GM19238 (cell line): ENCODE data around the gene GMPR2.
"Not testable (repeated sequence)": the region's sequence is repeated elsewhere in the genome, so short reads cannot be mapped to it uniquely, and the experiment has no call there.

Experiments used
- DNase-seq: peaks from one replicate; pipeline ENCODE4 v3.0.0; 2011; ENCODE audit warnings: low spot score; ENCODE audit not compliant: insufficient read length

The GMPR2 gene

DNA sequence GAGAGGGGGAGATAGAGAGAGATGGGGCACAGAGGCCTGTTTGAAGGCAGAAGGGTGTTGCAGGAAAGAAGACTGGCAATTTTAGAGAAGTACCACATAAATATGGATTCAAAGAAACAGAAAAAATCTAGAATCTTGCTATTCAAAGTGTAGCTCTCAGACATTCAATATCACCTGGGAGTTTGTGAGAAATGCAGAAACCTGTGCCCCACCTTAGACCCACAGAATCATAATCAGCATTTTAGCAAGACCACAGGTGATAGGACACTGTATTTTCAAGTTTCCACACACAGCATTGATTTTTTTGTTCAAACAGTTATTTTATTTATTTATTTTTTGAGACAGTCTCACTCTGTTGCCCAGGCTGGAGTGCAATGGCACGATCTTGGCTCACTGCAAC, 3.8 kb upstream of the GMPR2 start:
- DNase-seq, result no peak

DNA sequence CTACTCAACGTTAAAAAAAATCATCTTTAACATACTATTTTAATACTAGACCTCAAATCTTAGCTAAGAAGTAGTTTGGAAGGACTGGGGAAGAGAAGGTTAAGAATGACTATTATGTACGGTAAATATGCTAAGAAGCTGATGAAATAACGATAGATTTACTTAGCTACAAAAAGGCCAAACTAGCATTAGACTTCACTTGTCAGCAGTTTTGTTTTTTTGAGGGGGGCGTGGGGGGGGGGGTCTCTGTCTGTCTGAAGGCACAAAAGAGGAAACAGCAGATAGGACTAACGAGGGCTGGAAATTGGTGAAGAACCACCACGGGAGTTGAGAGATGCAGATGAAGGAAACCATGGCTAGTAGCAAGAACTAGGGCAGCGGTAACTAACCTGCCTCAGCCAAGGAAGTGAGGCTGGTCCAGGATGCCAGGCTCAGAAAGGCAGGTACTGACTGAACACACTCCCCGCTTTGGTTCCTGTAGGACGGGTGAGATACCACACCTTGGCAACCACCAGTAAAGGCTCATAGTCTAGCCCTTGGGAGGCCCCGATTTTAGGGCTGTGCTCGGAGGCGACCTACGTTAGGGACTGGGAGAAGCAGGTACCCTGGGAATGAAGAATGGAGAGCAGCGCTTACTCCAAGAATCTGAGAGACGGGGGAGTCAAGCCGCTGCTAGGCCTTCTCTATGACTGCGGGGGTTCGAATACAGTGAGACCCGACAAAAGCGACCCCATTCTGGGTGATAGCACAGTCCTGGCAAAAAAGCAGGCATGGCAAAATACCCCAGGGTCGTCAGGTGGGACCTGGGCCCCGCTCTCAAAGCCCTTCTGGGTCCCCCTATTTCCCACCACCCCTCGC, 1.2 kb upstream of the GMPR2 start:
- no peak for DNase-seq

DNA sequence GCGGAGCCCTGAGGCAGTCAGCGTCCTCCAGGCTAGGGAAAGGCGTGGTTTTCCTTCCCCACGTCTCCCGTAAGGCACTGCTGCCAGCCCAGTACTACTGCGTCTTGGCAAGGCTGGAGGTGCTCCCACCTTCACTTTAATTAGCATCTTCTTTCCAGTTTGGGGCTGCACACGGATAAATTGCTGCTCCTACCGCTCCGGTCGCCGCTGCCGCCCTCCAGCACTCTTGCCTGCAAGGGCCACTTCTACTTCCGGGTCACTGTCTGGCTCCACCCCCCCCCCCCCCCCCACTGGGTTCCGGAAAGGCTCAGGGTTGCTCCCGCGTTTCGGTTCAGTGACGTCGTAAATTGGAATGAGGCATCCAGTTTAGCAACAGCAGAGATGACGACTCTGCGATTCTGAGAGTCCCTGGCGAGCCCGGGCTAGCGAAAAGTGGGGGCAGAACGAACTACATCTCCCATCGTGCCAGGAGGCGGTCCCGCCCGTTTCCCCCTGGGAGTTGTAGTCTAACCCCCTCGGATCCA, 546 bp upstream of the GMPR2 start, which contains the start of gene NEDD8:
TSS of gene NEDD8 (minus strand) at position 247 of the 524 bp plus-strand sequence. CDS start at position 147, 100 bp downstream.
- DNase-seq, result peak; percentile 76

DNA sequence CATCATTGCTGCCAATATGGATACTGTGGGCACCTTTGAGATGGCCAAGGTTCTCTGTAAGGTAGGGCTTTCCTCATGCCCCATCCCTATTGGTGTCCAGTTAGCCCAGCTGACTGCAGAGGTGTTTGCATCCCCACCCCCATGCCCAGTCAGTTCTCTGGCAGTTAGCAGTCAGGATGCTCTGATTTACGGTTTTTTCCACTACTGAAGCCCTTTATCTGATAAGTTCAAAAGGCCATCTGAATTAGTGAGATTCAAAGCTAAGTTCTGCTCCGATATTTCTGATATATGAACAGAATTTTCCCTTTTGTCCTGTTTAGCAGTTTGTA, 773 bp downstream of the GMPR2 start:
- no peak for DNase-seq

DNA sequence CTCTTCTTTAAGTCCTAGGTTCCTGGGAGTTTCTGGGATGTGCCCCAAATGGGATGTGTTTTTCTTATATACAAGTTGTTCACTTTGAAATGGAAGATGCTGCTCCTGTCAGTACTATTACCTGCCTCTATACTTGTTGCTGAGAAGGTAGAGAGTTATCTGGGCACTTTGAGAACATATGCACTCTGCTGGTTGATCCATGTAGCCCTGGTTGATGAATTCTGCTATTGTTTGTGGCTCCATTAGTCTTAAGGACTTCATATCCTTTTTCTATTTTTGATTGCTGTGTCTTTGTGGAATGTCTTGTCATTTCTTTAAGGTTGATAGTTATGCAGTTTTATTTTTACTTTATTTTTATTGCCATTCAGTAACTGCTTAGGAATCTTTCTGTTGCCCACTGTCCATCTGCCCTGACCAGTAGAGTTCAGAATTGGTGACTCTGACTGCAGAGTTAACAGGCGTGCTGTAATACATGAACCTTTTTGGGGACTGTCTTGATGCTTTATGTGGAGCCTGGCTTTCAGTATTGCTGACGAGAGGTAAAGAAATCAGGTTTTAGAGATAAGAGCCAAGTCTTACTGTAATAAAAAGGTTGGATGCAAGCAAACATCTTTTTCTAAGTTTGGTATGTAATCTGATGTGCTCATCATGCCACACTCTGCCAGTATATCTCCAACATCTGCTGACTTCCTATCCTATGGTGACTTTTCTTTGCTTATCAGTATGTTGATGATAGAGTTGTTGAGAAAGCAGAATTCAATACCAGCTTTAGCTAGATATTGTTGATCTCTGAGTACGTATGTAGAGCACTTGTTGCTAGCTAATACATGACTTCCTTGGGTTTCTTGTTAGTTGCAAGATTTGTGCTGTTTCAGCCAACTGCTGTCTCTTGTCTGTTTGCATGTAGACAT, 1.6 kb downstream of the GMPR2 start:
- no peak for DNase-seq

DNA sequence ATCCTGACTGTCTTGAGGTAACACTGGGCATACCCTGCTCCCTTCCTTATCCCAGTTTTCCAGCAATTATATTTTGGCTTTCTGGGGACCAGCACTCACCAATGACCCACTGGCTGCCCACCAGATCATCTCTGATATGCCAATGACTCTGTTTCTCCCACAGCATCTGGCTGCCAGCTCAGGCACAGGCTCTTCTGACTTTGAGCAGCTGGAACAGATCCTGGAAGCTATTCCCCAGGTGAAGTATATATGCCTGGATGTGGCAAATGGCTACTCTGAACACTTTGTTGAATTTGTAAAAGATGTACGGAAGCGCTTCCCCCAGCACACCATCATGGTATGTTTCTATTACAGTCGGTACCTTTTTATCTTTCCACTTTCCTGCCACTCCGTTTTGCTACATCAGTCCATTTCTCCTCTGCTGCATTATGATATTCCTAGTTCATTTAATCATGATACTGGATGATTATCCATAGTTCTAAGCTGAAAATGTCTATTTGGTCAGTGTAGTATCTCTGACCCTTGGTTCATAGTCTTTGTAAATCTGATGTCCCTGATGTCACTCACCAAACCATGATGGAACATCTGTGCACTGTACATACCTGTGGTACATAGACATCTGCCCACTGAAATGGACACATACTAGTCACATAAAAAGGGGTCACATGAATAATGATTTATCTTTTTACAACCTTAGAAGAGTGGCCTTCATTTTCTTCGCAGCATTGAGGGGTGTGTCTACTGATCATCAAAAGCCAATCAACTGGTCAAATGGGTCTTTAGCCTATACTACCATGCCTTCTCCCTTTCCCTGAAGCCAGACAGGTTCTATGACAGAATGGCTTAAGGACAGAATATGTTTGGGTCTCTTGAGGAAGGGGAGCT, 3.3 kb downstream of the GMPR2 start:
- DNase-seq, result no peak

DNA sequence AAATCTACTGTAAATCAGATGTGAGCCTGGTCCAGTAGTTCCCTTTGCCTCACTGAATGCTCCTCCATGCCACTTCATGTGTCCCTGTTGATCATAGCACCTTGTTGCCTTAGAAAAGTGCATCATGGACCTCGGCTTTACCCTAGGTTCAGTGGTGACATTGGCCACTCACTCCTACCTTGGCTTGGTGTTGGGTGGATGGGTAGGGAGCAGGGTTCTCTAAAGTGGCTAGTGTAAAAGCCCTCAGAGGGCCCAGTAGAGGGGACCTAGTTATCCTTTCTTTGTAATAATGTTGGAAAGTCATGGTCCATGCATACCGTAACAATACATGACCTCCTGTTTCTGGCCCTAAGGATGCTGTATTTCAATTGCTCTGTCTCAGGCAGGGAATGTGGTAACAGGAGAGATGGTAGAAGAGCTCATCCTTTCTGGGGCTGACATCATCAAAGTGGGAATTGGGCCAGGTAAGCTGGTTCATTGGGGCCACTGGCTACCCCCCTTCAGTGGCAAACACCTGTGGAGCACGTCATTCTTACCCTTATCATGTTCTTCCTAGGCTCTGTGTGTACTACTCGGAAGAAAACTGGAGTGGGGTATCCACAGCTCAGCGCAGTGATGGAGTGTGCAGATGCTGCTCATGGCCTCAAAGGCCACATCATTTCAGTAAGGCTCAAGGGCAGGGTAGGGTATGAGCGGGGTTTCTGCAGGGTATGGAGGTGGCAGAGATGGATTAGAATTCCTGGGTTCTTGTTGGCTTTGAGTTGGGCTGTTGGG, 4.1 kb downstream of the GMPR2 start:
- DNase-seq, result no peak

DNA sequence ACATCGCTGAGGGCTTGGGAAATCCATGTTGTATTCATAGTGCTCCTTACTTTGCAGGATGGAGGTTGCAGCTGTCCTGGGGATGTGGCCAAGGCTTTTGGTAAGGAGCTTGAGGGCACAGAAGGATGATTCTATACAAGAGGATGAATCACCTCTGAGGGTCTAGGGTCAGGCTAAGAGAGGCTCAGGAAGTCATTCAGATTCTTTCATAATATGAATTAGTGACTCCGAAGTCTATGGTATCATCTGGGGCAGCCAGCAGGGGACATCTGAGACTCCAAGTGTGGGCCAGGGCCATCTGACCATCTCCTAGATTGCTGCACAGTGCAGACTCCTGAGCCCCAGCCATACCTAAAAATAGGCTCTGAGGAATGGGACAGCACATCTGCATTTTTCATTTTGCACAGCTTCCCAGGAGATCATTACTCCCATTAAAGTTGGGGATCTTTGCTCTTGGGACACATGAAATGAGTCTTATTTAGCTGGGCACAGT, 4.8 kb downstream of the GMPR2 start:
- DNase-seq, result no peak

DNA sequence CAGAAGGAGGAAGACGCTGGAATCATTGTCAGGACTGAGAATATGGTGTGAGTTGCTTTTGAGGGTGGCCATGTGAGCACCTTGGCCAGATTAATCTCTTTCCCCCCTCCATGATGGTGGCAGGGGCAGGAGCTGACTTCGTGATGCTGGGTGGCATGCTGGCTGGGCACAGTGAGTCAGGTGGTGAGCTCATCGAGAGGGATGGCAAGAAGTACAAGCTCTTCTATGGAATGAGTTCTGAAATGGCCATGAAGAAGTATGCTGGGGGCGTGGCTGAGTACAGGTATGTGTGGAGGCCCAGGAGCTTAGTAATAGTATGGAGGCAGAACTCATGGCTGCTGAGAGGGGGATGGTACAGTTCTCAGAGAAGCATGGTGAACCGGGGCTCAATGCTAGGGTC, 5.4 kb downstream of the GMPR2 start:
- DNase-seq, result no peak

DNA sequence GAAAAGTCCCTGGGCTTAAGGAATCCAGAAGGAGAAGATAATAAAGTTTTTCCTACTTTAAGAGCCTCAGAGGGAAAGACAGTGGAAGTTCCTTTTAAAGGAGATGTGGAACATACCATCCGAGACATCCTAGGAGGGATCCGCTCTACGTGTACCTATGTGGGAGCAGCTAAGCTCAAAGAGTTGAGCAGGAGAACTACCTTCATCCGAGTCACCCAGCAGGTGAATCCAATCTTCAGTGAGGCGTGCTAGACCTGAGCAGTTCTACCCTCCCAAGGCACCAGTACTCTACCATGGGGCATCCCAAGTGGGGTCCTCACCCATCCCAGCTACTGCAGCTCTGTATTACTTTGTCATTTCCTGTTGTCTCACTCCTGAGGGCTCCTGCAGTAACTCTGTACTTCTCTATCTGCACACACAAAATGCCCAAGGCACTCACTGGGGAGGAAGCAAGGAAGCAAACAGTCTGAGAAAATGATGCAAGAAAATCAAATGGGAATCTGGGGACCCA, 5.9 kb downstream of the GMPR2 start:
- DNase-seq, result no peak

DNA sequence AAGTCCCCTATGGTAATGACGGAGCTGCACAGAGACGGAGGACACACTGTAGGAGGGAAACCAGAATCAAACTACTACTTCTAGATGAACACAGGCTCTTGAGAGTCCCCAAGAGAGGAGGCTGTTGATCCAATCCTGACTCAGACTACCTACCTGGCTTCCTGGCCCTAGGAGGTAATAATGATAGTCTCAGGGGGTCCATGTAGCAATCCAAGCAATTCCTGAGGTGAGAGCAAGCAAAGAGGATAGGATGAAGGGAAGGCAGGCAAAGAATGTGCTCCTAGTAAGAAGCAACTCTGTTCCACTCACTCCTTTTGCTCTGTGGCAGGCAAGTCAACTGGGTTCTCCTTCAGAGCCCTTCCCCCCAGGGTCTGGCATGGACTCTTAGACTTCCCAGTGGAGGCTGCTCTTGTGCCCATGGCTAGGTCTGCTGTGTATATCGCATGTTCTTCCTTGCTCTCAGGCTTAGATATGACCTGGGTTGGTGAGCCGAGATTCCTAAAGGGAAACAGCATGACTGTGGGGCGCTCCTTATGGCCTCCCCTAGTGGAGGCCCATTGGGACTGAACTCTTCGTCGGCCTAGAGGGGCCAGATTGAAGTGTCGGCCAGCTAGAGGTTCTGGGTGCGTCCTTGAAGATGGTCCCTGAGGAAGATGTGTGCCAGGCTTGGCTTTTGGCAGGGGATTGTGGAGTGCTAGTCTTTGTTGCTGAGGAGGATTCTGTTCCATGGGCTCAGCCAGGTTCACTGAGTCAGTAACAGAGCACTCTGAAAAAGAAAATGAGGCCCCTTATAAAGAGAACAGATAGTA, 7.6 kb downstream of the GMPR2 start:
- DNase-seq, result no peak

DNA sequence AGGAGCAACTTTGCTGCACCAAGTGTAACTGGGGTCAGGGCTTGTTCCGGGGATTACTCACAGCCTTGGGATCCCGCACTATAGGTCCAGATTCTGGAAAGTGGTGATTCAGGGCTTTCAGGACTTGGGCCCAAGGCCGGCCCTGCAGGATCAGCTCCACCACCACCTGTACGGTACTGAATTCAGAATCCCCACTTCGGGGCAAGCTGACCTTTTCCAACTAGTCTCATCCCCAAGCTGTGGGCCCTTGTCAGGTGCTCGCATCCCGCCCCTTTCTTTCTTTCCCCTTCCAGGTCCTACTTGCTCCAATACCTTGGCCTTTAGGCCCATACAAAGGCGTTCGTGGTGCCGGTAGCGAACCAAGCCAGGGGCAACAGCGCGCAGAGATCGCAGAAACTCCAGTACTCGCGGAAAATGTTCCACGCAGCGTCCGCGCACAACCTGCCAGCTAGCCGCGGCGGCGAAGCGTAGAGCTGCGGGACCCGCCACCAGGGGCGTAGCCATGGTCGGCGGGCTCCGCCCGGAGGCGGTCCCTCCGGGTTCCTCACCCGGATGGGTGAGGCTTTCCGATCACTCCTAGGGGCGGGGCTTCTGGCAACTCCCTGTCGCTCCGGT, 9.2 kb downstream of the GMPR2 start:
- DNase-seq, result peak; percentile 94

DNA sequence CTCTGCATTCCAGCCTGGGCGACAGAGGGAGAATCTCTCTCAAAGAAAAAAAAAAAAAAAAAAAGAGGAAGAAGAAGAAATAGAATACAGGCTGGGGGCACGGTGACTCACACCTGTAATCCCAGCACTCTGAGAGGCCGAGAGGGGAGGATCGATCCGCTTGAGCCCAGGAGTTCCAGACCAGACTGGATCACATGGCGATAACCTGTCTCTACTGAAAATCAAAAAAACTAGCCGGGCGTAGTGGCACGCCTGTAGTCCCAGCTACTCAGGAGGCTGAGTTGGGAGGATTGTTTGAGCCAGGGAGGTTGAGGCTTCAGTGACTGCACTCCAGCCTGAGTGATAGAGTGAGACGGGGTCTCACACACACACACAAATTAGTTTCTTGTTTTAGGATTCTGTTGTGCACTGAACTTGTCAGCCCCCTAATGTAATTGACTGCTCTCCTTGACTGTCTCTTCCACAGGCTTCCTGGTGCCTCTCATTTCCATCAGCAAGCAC, 10.7 kb downstream of the GMPR2 start:
- DNase-seq, result no peak

DNA sequence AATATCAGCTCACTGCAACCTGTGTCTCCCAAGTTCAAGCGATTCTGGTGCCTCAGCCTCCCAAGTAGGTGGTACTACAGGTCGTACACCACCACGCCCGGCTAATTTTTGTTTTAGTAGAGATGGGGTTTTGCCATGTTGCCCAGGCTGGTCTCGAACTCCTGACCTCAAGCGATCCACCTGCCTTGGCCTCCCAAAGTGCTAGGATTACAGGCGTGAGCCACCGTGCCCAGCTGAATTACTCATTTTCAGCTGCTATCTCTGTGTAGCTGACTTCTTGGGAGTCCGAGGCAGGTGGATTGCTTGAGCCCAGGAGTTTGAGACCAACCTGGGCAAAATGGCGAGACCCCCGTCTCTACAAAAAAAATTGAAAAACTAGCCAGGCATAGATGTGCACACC, 12.6 kb downstream of the GMPR2 start:
- not testable (repeated sequence) for DNase-seq

DNA sequence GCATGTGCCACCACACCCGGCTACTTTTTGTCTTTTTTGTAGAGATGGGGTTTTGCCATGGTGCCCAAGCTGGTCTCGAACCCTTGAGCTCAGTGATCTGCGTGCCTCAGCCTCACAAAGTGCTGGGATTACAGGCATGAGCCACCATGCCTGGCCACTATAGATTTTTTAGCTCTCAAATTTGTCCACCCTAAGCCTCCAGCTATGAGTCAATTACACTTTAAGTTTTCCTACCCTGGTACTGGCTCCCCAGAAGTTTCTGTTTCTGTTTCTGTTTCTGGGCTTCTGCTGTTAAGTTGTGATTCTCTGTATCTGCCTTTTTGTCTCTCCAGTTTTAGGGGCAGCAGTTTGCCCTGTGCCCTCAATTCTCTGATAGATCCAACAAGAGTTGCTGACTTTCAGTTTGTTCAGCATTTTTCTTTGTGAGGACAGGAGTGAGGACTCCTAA, 14.1 kb downstream of the GMPR2 start:
- peak; percentile 56 for DNase-seq

DNA sequence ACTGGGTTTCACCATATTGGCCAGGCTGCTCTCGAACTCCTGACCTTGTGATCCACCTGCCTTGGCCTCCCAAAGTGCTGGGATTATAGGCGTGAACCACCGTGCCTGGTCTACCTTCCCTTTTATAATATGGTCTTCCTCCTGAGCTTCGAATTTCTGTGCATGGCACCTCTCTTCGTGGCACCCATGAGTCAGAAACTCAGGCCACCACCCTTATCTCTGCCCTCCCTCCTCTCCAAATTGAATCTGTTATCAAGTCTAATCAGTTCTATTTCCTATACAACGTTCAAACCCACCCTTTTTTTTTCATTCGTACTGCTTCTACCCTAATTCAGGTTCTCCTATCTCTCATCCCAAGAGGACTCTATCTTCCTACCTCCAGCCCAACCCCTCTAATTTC, 14.7 kb downstream of the GMPR2 start:
- DNase-seq, result no peak

DNA sequence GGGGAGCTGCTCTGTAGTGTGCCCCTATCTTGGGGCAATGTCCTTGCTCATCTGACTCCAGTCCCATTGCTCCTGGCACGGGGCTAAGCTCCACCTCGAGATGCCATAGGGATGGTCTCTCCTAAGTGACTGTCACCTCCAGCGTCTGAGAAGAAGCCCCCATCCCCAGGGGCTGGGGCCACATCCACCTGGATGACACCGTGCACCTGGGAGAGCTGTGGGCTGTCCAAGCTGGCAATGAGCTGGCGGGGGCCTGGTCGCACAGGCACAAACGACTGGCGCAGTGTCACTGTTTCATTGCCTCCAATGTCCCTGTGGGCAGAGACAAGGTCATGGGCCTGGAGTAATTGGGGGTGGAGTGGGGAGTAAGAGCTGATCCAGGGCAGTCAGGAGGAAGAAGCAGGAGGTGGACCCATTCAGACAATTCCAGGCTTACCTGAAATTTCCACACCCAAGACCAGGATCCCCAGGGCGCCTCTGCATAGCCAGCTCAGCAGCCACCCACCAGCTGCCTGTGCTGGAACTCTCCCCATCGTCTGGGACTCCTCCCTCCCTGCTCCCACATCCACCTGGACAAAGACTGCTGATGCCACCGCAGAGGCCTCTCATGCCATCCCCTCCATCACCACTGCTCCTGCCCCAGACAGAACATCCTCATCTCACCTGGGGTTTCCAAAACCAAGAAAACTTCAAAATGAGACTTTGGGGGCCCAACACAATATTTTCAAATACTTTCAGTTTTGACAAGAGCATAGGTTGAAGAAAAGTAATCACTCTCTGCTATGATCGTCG, 16.7 kb downstream of the GMPR2 start:
- no peak for DNase-seq

DNA sequence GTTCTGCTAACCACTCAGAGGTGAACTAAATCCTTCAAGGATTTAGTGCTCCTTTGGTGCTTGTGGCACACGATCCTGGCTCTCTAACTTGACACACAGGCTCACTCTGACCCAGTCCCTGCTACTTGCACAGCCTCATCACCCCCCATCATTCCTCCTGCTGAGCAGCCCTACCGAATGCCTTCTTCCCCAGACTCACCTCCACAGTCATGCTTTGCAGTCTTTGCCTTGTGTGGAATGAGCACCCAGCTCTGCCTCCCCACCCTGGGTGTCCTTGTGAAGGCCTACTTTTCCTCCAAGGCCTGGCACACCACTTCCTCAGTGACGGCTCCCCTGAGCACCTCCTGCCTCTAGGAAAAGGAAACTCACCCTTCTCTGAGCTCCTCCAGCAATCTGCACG, 17.6 kb downstream of the GMPR2 start:
- DNase-seq, result no peak
